ENCODE data around the gene AMER3.

GRCh38 chr2:130764821-130765115 lies 9.4 kb downstream of the AMER3 start:
- TF ChIP-seq POLR2AphosphoS5 (IDR thresholded peaks at IDR 0.05; ENCODE audit: low read depth, low read length), result no peak
- no peak for TF ChIP-seq TAF1 (IDR thresholded peaks at IDR 0.05; ENCODE audit: borderline replicate concordance, insufficient read depth, low read length)
- no peak for TF ChIP-seq SIN3A (IDR thresholded peaks at IDR 0.05; ENCODE audit: borderline replicate concordance, insufficient read depth, low read length)
- TF ChIP-seq REST (IDR thresholded peaks at IDR 0.05; ENCODE audit: insufficient read depth in 1 of 2, low read depth in 2 of 2, low read length in 2 of 2), result no peak
- TF ChIP-seq FOXP2 (optimal IDR thresholded peaks at IDR 0.05; ENCODE audit: borderline replicate concordance, extremely low read depth, extremely low read length, insufficient read depth), result no peak
